ENCODE data around the gene EGFR.

The EGFR gene

DNA sequence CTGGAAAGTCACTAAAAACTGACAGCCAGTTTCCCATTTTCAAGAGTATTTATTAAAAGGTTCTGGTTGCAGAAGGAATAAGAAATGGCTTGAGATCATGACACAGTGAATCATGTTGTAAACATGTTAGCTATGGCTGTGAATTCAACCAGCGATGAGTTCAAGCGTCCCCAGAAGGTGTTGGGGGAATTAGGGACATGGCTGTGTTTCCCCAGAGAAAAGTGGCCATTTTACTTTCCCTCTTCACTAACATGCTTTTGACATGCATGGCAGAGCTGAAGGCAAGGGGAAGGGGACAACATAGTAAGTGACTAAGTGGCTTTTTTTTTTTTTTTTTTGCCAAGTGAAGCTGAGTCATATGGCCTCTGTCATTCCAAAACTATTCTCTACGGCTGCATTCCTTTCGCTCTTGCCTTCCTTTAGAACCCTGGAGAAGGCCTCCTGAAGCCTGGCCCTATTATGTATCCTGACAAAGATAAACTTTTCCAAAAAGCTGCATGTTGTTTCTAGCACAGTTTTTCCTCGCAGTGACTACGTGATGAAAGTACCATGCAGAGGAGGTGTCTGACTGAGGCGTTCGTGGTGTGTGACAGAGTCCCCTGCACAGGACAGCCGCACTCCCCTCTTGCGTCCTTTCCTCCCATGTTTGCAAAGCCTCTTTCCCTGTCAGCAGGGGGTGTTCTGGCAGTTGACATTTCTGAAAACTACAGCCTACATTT is 46.9 kb downstream of the EGFR start:
- DNase-seq: no peak

DNA sequence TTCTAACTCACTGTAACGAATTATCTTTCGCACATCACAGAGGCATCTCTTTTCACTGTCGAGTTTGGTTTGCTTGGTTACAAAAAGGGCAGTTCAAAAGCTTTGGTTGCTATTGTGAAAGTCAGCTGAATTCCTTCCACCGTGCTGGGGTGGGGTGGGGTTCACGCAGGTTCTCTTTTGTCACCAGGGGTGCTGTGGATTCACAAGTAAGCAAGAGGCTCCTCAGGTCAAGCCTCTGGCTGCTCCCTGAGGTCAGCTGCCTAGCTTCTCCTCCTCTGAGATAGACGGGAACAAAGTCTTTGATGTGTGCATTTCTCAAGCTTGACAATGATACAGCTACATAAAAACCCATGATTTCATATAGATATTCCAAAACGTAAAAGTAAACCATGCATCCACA is 47.7 kb downstream of the EGFR start:
- DNase-seq: no peak

DNA sequence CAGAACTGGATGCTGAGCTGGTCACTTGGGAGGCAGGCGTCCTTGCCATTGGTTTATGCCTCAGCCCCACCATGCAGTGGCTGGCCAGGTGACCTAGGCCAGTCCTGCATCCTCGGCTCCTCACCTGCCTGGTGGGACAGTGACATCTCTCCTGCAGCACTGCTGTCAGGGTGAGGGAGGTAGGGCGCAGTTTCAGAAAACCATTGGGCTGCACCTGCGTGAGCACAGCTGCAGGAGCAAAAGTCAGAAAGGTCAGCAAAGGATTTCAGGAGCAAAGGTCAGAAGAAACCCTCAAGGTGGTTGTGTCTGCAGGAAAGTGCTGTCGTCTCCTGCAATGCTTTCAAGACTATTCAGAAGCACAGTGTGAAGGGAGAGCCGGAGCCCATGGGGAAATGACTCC is 48.1 kb downstream of the EGFR start:
- no peak for DNase-seq

DNA sequence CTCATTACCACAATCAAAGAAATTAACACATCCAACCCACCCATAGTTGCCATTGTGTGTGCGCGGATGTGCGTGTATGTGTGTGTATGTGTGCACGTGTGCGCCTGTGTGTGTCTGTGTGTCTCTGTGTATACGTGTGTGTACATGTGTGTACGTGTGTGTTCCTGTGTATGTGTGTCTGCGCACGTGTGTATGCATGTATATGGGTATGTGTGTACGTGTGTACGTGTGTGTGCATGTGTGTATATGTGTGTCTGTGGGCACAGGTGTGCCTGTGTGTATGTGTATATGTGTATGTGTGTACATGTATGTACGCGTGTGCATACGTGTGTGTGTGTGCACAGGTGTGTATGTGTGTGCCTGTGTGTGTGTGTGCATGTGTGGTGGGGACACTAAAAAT is 48.9 kb downstream of the EGFR start:
- no peak for DNase-seq

DNA sequence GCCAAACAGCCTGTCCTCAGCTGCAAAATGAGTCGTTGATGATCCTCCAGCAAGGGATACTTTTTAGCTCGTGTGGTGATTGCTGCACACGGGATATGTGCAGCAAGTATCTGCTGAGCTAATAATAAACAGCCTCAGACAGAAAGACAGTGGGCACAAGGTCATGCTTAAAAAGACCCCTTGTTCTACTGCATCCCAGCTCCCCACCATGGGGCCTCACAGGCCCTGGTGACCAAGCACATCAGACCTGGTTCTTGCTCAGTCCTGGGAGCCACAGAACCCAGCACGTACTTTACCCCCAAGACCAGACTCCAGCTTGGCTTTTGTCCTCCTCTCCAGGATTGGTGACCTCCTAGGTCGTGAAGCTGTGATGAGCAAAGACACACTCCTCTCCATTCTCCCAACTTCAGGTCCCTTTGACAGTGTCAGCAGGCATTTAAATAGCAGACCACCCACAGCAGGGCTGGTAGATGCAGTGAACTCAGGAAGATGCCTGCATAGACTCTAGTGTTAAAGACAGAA is 50.5 kb downstream of the EGFR start:
- DNase-seq: no peak

DNA sequence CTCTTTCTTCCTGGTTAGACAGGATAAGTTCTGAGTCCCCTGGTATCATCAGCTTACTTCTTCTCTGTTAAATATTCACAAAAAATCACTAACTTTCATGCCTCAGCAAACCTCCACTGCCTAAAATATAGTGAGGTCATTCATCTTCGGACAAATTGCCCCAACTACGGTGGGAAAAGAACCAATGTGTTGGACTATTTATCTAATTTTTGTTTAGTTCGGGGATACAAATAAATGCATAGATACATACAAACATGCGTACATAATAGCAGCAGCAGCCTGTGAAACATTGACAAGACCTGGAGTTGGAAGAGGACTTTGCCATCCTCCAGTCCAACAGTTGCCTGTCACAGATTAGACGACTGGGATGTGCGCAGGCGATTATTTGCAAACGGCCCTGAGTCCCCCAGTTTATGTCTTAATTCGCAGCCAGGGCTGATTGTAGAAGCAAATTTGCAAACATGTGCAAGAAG is 51.5 kb downstream of the EGFR start:
- no peak for DNase-seq

DNA sequence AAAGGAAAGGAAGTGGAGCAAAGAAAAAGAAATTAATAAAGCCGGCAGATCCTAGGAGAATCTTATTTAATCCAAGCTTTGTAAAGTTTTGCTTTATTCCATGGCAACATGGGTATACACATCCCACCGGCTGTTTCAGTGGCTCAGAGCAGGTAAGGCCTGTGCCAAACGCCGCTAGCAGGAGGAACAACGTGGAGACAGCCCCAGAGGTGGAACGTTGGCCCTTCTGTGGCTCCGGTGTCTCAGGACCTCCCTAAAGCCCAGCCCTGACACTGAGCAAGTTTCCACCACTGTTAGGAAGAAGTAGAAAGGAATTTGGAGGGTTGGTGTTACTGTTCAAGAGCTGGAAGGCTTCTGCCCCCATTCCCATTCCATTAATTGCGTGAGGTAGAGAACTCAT is 52.0 kb downstream of the EGFR start:
- DNase-seq: no peak

DNA sequence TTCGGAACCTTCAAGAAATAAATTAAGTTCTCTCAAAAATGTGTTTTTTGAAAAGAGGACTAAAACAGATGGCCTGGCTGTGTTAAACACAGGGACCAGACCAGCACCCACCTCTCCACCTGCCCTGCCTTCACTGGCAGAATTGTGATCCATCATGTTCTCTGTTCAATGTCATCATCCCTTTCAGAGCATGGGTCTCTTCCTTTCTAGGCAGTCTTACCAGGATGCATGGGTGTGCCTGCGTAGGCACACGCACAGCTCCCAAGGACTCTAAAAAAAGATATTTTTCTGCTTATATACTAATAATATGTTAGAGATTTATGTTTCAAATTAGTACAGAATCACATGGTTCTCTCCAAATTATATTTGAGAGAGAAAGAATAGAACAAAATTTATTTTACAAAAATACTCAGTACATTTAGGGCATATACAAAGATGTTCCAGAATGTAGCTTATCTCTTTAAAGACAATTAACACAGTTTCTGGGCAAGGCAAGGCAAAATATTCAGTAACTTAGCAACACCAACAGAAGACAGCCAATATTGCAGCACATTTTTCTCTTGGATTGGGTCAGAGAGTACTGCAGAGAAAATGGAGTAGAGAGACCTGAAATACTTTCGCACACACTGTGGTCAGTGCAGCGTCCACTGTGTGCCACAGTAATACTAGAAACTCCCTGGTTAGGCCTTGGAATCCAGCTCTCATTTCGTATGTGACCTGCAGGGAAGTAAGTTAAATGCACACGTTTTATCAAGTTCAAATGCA is 52.8 kb downstream of the EGFR start:
- DNase-seq: no peak

DNA sequence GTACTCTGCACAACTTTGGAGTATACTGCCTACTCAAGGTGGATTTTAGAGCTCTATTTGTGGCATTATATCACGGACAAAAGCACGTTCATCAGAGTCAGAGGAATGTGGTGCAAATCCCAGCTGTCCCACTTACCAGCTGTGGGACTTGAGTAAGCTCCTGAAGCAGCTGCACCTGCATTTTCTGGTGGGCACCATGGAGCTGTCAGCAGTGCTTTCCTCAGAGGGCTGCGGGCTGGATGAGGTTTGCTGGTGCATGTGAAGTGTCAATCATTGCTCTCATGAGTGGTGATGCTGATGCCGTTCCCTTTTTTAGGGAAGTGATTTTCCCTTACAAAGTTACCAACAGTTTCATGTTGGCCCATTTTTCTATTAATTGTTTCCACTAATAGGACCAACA is 53.4 kb downstream of the EGFR start:
- no peak for DNase-seq

DNA sequence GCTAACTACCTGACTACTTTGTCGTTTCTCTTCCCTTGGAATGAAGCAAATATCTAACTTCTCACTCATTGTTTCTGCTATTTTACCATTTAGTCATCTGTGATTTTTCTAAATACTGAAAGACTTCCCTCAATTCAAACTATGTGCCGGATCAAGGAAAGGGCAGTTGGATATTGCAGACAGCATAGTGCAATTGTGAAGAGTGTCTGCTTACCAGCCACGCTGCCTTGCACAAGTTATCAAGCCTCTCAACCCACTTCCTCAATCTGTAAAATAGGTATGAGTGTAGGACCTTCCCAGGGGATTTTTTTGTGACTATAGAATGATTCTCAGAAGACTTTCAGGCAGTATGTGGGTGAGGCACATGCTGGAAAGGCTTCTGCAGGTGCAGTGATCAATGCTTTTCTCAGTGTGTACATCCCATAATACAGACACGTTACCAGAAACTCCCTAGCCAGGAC is 54.3 kb downstream of the EGFR start:
- no peak for DNase-seq

DNA sequence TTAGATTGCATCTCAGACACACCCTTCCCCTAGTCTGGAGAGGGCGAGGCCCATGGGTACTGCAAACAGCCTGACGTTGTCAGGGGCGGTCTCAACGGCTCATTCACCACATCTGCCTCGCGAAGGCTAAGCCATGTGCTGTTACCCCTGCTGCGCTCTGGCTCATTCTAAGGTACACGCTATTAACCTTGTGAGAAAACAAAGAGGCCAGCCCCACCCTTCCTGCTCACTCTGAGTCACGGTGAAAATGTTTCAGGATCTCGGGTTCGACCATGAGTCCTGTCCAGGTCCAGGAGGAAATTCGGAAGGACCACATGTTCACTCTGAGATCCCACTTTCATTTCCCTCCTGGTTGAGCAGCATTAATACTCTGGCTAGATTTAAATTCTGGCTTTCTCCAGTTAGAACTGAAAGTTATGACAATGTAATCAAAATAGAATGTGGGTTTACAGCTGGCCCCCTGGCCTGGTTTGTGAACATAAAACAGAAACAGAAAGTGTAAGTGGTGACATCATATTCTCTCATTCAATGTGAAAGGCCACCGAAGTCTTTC is 55.2 kb downstream of the EGFR start:
- DNase-seq: no peak

DNA sequence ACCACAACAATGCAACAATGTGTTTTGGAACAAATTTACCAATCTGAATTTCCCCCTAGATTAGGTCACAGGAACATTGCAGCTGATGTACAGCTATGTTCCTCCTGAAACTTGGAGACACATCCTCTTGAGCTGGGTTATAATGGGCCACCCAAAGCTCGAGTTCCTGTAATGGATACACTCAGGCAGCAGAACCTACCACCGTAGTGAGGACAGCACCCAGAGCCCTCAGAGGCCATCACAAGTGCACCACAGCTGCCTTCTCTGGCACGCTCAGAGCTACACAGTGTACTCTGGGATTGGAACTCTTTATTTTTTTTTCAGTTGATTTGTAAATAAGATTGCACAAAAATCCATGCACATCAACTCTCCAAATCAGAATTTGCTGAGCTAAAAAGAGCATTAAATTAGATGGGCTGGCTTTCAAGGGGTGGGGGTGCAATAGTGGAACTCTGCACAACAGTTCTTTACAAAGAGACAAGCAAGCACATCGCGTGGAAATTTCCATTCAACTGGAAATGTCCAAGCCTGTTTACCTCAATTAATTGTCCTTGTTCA is 56.7 kb downstream of the EGFR start:
- DNase-seq: no peak

DNA sequence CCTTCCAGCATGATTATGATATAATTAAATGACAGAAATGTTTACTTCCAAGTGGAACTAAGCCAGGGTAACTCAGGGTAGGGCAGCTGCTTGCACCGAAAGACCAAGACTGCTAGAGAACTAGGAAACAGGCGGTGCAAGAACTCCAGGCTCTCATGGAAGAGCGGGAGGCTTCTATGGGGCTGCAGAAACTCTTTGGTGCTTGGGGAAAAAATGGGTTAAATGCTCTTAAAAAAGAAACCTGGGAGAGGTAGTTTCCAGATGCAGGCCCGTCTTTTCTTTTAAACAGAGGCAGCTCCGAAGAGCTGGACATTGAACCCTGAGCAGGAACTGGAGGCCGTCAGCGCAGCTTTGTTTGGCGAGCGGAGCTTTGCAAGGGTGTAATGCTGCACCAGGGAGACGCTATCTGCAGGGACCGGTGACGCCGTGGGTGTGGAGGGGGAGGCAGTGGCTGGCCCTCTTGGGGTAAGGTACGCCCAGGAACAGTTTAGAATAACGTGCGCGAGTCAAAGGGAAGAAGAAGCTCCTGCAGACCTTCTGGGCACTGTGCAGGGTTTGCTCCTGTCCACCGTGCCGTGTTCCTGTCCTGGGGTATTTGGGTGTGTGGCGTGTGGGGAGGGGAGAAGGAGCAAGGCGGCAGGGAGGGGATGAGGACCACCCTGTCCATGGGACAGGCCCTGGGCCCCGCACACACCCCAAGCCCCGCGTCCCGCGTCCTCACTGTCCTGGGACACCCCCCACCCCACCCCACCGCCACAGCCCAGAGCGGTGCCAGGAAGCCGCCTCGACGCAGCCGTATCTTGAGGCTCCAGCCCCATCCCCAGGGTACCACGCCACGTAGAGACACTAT is 59.0 kb downstream of the EGFR start:
- no peak for DNase-seq

DNA sequence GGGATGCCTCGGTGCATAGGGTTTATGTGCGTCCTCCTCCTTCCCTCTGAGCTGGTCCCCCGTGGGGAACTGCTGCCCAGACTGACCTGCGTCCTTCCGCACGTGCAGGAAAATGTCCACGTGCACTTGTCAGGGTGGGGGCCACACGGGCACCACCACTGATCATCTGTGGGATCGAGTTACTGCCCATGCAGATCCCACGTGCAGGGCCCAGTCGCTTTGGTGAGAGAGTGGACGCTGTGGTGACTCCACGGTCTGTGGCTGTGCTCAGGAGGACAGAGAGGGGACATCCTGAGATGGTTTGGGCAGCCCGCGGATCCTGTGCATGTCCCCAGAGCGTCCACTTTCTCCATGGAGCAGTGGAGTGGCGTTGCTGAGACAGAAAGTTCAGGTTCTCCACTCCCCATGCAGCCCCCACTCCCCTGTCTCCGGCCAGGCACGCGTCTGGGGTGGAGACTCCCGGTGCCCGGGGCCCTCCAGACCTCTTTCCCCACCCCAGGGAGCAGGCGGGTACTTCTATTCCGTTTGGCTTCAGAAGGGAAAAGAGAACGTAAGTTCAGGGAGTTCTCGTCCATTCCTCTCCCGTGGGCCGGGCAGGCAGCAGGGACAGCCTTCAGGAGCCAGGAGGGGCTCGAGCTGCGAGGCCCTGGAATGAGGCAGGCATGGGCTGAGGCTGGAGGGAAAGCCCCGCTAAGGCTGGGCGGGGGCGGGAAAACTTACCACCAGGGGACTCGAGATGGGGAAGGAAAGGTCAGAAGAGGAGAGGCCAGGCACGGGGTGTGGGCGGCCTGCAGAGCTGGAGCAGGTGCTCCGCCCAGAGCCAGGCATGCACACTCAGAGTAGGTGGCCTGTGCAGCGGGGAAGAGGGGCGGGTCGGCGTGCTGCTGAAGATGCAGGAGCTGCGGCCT is 59.9 kb downstream of the EGFR start:
- DNase-seq: no peak

DNA sequence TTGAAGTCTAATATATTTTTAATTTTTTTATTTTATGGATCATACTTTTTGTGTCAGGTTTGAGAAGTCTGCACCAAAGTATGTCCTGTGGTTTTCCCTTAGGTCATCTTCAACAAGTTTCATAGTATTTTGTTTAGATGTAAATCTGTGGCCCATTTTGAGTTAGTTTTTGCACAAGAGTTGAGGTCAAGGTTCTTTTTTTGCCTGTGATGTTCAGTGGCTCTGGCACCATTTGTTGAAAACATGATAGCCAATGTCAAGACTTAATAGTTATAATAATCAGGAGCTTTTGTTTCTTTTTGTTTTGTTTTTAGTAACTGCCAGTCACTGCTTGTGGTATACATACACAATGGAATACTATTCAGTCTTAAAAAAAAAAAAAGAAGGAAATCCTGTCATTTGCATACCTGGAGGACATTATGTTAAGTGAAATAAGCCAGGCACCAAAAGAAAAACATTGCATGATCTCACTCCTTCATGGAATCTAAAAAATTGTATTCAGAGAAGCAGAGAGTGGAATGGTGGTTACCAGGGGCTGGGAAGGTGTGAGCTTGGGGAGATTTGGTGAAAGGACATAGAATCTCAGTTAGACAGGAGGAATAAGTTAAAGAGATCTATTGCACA is 61.3 kb downstream of the EGFR start:
- DNase-seq: no peak

DNA sequence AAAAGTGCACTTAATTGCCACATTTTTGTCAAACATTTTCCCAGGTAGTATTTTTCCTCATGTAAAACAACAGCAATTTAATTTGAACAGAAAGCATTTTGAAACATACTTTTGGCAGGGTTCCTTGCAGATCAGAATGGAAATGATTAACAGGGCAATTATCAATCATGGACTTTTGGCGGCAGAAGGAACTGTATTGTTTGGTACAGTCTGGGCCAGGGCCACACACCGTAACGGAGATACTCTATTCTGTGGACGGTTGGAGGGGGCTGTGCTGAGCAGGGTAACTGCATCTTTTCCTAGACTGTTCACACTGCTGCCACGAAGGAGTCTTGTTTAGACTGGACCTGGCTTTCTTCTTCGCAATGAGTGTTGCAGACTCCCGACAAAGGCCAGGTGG is 62.3 kb downstream of the EGFR start:
- no peak for DNase-seq

DNA sequence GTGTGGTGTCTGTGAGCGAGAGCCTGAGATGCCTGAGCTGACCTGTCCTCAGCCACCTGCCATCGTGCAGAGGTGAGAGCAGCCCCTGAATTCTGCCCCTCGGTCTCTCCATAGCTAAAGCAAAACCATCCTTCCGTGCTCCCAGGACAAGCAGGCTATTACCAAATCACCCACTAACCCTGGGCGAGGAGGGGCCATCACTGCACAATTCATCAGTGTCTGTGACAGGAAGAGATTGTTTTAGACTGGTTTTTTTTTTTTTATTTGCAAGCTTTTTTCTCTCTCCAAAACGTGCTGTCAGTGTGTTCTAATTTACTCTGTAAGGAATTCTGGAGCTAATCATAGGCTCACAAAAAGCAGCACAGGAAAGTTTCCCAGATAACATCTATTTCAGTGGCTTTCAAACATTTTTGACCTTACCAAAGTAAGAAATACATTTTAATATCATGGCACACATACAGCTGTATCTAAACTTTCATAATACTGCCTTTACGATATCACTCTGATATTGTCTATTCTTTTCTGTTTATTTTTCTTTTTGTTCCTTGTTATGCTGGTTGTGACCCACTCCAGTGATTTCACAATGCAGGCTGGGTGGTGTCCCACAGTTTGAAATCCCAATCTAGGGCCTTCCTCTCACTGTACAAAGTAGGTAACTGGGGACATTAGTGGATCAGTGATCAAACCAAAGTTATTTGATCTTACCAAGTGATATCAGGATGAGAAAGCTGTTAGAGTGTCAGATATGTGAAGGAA is 62.8 kb downstream of the EGFR start:
- DNase-seq: no peak

DNA sequence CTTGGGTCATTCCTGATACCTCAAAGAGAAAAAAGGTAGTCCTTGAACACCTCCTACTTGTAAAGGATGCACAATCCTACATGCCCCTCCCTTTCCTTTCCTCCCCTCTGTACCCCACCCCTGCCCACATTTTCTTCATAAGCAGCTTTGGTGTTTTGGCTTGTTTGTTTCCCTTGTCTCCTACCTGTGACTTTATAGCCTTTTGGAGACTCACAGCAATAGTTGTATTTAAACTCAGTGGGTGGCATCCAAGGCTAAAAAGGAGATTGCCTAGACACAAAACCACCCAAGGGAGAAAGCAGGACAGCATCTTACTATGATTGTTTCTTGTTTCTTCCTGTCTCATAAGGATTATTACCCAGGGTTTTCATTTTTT is 63.4 kb downstream of the EGFR start:
- no peak for DNase-seq

DNA sequence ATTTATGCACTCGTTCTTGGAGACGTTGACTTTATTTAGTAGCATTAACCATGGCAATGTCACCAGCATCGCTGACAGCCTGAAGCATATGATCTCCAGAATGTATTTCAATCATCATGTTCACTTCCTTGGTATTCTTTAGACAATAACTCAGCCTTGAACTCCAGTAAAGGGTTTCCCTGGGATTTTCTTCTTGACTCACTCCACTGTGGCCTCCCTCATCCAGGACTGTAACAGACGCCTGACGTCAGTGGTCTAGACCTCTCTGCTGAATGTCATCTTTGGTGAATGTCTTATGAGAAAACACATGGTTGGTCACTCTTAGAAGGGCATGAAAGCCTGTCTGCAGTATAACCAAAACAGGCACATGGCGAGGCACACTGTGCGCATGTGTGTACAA is 64.4 kb downstream of the EGFR start:
- no peak for DNase-seq

DNA sequence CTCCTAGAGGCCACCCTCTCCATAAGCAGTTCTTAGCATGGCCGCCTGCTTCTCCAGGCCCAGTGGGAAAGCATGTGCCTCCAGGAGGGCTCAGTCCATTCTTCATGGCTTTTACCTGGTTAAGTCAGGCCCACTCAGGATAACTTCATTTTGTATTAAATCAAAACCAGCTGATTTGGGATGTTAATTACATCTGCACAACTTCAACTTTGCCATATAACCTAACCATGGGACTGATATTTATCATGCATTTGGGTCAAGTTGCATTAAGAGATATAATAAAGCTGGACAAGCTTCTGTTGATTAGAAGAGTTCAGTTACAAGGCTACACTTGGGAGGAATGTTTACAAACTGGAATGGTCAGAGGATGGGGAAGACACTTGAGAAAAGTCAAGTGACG is 65.5 kb downstream of the EGFR start:
- no peak for DNase-seq

All from Kasumi-1 (cell line).